Medulla oblongata (tissue), 1 donor: ENCODE results near the gene FOXD4L6.
"Not testable (repeated sequence)": the region's sequence is repeated elsewhere in the genome, so short reads cannot be mapped to it uniquely, and the experiment has no call there.

Source experiments
- DNase-seq: peaks from one replicate; pipeline ENCODE4 v3.0.0-alpha.2; 2015; ENCODE audit errors: extremely low spot score

Gene FOXD4L6

DNA sequence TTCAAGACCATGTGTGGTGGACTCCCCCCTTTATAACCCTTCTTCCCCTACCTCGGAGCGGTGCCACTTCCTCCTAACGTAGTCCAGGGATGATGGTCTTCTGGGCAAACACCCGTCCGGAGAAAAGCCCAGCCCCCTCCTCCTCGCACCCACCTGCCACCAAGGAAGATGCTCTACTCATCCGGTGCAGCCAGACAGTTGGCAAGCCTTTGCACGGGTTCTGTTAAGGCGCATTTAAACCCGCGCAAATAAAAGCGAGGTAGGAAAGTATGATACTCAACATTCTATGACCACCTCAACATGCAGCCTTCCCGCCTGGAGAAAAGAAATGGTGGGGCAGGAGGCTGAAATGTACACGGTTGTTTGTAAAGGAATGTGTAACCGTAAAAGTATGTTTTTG lies at the start of gene FOXD4L6:
TSS of gene FOXD4L6 (minus strand) at position 101 of the 400 bp plus-strand sequence. CDS start 298 bp downstream, outside the sequence.
- DNase-seq = not testable (repeated sequence)

DNA sequence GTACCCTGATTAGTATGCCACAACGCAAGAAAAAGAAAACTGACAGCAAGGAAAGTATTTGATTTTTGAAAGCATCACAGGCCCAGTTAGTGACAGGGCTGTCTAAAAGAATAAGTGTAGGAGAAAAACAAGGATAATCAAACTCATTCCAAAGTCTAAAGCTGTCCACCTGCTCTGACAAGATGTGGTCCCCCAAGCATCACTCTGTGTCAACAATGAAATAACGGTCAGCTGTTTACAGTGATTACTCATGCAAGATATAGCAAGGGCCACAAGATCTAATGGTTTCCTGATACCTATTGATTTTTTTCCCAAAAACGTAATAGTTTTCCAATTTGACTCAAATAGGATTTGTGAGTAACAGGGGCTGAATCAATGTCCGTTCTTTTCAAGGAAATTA lies 46.5 kb upstream of the FOXD4L6 start:
- DNase-seq = not testable (repeated sequence)

DNA sequence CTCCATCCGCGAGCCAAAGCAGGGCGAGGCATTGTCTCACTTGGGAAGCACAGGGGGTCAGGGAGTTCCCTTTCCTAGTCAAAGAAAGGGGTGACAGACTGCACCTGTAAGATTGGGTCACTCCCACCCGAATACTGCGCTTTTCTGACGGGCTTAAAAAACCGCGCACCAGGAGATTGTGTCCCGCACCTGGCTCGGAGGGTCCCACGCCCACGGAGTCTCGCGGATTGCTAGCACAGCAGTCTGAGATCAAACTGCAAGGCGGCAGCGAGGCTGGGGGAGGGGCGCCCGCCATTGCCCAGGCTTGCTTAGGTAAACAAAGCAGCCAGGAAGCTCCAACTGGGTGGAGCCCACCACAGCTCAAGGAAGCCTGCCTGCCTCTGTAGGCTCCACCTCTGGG lies 21.6 kb upstream of the FOXD4L6 start:
- not testable (repeated sequence) for DNase-seq

DNA sequence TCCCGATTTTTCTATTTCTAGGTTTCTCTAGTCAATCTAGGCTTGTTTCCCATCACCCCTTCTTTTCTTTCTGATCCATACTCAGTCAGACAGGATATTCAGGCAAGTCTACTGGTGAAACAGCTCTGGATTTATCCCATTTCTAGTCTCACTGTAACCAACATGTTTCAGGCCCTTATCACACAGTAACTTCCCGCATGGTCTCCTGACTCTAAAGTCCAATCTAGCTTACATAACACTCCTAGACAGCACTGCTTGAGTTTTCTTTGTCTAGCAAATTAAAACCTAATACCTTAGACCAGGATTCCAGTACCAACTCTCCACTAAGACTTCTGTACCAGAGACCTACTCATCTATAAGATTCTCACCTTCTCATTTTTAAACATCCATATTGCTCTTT lies 13.4 kb upstream of the FOXD4L6 start:
- not testable (repeated sequence) for DNase-seq

DNA sequence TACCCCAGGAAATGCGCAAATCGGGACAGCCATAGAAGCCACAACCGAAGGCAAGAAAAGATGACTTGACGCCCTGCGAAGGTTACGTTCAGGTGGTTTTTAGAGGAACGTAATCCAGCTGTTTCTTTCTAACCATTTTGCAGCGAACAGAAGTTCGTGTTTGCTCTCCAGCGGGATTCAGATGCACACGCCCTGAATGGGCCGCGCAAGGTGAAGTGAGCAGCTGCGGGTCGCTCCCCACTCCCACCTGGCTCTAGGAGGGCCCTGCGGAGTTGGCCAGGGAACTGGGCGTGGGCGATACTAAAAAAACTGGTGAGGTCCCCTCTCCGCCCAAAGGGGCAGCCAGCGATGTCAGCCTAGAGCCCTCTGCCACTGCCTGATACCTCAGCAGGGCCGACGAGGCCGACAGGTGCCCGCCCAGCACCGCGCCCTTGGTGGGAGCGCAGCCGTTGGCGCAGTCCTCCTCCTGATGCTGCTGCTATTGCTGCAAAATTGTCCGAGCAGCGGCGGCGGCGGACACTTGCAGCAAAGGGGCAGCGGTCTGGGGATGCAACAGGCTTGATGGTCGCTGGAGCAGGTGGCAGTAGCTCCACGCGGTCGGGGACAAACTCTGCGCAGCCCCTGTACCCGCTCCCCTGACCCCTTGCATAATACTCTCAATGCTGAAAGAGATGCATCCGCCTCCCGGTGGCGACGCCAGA lies 1.6 kb downstream of the FOXD4L6 start:
- DNase-seq = not testable (repeated sequence)

DNA sequence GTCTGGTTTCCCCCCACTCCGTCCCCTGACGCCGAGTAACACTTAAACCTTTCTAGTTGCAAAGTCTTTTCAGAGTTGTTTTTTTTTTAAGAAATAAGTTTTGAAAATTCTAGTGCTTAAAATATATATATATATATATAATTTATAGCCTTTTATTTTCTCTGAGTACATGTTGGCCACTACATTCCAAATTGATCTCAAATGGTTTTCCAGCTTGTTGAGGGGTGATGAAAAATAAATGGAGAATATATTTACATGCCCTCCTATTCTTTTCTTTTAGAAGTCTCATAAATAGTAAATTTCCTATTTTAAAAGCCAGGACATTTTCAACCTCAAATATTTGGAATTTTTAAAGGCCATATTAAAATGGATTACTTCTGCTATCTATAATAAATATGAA lies 2.5 kb downstream of the FOXD4L6 start:
- DNase-seq = not testable (repeated sequence)

DNA sequence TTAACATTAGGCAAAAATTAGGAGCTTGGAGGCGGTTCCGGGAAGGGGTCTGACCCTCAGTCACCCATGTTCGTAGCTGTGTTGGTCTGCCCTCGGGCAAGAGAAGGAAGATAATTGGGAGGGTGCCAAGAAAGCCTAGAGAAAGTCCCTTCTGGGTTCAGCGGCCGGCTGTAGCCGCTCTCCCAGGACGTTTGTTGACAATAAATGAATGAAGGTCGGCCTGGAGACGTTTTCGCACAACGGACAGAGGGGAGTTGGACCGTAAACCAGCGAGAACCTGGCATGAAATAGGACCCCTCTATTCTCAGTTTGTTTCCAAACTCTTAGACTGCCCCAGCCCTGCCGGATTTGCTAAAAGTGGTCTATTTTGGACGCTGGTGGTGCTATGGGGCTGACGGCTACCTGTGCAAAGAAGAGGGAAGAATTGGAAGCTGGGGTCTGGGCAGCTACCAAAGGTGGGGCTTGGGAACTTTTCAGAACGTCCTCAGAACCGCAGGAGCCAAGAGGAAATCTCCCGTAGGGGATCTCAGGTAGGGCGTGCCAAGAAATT lies 3.3 kb downstream of the FOXD4L6 start:
- DNase-seq = not testable (repeated sequence)

DNA sequence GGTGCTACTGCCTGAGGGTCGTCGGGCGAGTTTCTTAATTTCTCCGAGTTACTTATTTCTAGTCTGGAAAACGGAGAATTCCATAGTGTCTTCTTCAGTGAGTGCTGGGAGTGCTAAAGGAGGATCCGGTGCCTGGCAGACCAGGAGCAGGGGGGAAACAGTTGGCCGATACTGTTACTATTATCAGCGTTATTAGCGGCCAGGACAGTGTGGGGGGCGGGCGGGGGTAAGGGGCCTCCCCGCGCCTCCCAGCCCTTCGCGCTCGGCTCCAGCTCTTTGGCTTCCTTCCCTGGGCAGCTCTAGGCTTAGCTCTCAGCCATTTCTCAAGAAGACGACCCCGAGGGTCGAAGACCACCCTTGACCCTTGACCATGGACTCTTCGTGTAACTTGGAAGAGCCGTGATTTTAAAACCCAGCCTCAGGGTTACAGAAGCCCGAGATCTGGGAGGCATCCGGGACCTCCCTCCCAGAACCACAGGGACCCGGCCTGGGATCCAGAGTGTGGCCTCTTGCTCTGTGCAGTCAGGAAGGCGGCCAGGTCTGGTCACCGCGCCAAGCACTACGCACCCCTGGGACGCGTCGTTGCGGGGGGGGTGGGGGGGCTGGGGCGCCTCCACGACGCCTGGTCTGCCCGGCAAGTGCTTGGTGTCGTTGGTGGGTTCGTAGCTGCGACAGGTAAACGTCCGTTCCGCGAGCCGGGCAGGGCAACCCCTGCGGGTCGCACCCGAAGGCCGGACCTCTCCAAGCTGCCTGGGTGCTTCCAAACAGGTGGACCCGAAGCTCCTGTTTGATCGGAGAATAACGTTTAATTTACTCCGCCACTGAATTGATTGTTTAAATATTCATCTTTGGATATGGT lies 4.0 kb downstream of the FOXD4L6 start:
- not testable (repeated sequence) for DNase-seq

DNA sequence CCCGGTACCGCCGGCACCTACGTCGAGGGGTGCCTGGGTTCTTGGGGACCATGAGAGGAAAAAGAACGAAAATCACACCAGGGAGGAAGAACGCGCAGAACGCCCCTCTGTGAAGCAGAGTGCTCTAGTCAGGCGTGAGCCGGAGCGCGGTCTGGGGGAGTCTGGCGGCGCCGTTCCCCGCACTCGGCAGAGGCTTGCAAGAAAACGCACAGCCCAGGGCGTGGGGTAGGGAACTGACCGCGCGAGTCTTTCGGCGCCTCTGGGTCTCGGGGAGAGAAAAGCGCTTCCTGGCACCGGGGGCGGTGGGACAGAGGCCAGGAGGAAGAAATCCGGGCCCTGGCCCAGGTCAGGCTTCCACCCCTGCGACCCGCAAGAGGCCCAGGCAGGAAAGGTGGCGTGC lies 4.7 kb downstream of the FOXD4L6 start:
- not testable (repeated sequence) for DNase-seq

DNA sequence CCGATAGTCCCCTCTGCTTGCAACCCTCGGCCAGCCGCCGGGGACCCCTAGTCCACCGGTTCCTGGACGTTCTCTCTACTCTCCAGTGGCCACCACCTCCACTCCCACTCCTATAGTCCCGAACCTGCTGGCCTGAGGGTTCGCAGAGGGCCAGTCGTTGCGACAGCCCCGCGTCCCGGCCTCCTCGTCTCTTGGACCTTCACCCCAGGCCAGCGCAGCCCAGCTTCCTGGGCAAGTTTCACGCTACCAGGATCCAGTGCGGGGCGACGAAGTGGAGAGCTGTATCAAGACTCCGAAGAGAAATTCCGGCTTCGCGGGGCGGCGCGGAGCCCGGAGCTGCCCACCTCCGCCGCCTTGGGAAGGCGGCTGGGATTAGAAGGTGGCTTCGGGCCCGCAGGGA lies 5.1 kb downstream of the FOXD4L6 start:
- not testable (repeated sequence) for DNase-seq

DNA sequence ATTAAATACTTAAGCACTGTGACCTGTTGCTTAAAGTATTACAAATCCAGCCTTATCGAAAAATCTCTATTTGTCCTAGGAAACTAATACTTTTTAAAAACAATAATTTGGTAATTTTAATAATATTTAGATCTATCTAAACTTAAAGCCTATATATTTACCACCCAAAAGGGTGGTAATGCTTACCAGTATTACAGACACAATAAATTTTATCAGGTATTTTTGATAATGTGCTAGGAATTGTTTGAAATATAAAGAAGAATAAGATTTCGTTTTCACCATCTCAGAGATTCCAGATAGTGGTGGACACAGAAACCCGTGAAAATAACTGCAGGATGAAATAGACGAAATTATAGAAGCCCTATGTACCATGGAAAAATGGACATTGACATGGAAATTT lies 7.8 kb downstream of the FOXD4L6 start:
- DNase-seq = not testable (repeated sequence)

DNA sequence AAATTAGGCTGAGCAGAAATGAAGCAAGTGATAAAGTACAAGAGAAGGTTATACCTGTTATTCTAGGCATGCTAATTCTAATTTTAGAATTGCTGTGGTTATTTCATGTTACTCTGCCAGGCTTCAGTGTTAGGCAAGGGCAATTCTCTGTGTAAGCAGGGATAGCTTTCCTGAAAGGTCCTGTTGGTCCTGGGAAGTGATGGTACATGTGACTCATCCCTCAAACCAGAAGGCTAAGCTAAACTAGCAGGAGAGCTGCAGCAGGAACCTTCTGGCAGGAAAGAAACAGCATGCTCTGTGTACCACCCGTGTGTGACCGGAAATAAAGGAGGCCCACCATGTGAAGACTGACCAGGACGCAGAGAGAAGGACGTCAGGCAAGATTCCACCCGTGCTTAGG lies 8.8 kb downstream of the FOXD4L6 start:
- not testable (repeated sequence) for DNase-seq

DNA sequence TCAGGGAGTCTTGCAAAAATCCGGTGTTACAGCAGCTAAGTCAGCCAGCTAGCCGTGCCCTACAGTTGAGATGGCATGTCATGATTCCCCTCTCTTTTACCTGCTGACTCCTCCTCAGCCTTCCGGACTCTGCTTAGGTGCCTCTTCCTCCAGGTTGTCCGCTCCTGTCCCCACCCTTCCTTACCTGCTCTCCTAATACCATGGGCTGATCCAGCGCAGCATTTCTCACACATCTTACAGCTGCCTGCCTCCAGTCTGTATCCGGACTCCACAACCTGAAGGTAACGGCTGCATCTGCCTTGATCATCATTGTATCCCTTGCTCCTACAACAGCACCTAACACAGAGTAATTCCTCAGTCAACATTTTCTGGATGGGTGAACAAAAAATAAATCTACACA lies 9.2 kb downstream of the FOXD4L6 start:
- DNase-seq = not testable (repeated sequence)

DNA sequence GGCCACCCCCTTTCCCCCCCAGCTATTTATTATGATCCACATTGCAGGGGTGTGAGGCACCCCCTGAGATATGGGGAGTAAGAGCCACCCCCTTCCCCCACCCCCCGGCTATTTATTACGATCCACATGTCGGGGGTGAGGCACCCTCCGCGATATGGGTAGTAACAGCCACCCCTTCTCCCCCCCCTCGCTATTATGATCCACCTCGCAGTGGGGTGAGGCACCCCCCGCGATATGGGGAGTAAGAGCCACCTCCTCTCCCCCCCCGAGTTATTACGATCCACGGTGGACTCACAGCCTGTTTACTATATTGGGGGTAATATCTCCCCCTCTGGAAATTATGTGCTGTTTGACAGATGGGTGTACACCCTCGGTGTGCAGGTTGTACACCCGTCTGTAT lies 15.1 kb downstream of the FOXD4L6 start:
- not testable (repeated sequence) for DNase-seq

DNA sequence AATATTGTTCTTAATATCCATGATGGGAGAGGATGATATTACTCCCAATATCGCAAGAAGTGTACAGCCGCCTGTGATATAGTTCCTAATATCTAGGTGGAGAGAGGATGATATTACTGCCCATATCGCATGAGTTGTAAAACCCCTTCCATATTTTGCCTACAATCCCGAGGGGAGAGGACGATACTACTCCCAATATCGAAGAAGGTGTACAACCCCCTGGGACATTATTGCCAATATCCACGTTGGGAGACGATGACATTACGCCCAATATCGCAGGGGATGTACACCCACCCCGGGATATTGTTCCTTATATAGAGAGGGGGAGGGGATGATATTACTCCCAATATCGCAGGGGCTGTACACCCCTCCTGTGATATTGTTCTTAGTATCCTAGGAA lies 17.1 kb downstream of the FOXD4L6 start:
- not testable (repeated sequence) for DNase-seq

DNA sequence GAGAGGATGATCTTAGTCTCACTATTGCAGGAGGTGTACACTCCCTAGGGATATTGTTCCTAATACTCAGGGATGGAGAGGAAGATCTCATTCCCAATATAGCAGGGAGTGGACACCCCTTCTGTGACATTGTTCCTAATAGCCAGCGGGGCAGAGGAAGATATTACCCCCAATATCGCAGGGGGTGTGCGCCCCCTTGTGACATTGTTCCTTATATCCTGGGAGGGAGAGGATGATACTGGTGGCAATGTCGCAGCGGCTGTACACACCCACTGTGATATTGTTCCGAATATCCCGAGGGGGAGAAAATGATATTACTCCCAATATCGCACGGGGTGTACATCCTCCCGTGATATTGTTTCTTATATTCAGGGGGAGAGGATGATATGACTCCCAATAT lies 17.6 kb downstream of the FOXD4L6 start:
- DNase-seq = not testable (repeated sequence)

DNA sequence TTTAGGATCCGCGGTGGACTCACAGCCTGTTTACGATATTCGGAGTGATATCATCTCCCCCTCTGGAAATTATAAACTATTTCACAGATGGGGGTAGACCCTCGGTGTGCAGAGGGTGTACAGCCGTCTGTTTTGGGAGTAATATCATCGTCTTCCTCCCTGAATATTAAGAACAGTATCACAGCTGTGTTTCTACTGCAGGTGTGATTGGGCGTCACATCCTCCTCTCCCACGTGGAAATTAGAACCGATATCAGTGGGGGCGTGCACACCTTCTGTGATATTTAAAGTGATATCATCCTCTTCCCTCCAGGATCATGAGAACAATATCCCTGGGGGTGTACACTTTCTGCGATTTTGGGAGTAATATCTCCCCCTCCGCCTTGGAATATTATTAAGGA lies 19.2 kb downstream of the FOXD4L6 start:
- not testable (repeated sequence) for DNase-seq

DNA sequence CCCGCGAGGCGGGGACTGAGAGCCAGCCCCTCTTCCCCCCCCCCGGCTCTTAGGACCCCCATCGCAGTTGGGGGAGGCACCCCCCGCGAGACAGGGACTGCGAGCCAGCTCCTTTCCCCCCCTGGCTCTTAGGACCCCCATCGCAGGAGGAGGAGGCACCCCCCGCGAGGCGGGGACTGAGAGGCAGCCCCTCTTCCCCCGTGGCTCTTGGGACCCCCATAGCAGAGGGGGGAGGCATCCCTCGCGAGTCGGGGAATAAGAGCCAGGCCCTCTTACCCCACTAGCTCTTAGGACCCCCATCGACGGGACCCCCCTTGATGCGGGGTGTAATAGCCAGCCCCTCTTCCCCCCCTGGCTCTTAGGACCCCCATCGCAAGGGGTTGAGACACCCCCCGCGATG lies 19.7 kb downstream of the FOXD4L6 start:
- not testable (repeated sequence) for DNase-seq

DNA sequence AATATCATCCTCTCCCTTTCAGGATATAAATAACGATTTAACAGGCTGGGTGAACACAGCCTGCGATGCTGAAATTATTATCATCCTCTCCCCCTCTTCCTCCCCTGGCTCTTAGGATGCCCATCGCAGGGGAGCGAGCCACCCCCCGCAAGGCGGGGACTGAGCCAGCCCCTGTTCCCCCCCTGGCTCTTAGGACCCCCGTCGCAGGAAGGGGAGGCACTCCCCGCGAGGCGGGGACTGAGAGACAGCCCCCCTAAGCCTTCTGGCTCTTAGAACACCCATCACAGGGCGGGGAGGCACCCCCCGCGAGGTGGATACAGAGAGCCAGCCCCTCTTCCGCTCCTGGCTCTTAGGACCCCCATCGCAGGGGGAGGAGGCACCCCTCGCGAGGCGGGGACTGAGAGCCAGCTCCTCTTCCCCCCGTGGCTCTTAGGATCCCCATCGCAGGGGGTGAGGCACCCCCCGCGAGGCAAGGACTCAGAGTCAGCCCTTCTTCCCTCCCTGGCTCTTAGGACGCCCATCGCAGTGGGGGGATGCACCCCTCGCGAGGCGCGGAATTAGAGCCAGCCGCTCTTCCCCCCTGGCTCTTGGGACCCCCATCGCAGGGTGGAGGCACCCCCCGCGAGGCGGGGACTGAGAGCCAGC lies 21.9 kb downstream of the FOXD4L6 start:
- DNase-seq = not testable (repeated sequence)

DNA sequence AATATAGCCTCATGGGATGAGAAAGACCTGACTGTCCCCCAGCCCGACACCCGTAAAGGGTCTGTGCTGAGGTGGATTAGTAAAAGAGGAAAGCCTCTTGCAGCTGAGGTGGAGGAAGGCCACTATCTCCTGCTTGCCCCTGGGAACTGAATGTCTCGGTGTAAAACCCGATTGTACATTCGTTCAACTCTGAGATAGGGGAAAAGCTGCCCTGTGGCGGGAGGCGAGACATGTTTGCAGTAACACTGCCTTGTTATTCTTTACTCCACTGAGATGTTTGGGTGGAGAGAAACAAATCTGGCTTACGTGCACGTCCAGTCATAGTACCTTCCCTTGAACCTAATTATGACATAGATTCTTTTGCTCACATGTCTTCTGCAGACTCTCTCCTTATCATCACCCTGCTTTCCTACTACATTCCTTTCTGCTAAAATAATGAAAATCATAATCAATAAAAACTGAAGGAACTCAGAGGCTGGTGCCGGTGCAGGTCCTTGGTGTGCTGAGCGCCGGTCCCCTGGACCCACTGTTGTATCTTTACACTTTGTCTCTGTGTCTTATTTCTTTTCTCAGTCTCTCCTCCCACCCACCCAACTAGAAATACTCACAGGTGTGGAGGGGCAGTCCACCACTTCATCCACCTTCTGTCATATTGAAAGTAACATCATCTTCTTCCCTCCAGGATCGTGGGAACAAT lies 22.8 kb downstream of the FOXD4L6 start:
- not testable (repeated sequence) for DNase-seq

DNA sequence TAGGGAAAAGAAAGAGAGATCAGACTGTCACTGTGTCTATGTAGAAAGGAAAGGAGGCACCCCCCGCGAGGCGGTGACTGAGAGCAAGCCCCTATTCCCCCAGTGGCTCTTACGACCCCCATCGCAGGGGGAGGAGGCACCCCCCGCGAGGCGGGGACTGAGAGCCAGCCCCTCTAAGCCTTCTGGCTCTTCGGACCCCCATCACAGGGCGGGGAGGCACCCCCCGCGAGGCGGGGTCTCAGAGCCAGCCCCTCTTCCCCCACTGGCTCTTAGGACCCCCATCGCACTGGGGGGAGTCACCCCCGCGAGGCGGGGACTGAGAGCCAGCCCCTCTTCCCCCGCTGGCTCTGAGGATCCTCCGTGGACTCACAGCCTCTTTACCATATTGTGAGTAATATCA lies 23.9 kb downstream of the FOXD4L6 start:
- not testable (repeated sequence) for DNase-seq
